Head of caudate nucleus (tissue), 42 donors: Measurements from ENCODE around the gene ACTL7B.
"Not testable (repeated sequence)": the region's sequence is repeated elsewhere in the genome, so short reads cannot be mapped to it uniquely, and the experiment has no call there.

ENCODE experiments used
- DNase-seq, 42 donors: peaks; one replicate each; pipeline versions ENCODE4 v3.0.0 to v3.0.0-alpha.2; 2020 to 2021; ENCODE audit warnings: mixed read lengths in 7 of 42
- intact Hi-C: fragments of 100-400 bp; cut with DNase I; formaldehyde crosslinking; loops from one replicate; pipeline ENCODE4 v1.15.0; 2022

Gene ACTL7B

GRCh38 chr9:108850293-108850897, 5.4 kb downstream of the ACTL7B start:
- intact Hi-C loops = no loop called here
- DNase-seq = peak in 2 of 42 donors; percentile 7 to 8

GRCh38 chr9:108848296-108848695, 7.5 kb downstream of the ACTL7B start:
- intact Hi-C loops, DNase-seq: not testable (repeated sequence)

- DNase-seq = no peak
- intact Hi-C loops = no loop called here
These were observed 9.8 kb downstream of the ACTL7B start for GRCh38 chr9:108845947-108846346.

- no peak for DNase-seq
- intact Hi-C loops = no loop called here
These were observed 10.3 kb downstream of the ACTL7B start for GRCh38 chr9:108845507-108845906.

- intact Hi-C loops = no loop called here
These were observed 10.9 kb downstream of the ACTL7B start for GRCh38 chr9:108844856-108845255.

GRCh38 chr9:108844391-108844790, 11.4 kb downstream of the ACTL7B start:
- no peak for DNase-seq

More at GRCh38 chr9:108844856-108845255, 10.9 kb downstream of the ACTL7B start:
- no peak for DNase-seq

GRCh38 chr9:108842610-108843295, 13.0 kb downstream of the ACTL7B start:
- intact Hi-C loops = no loop called here
- no peak for DNase-seq

More at GRCh38 chr9:108844391-108844790, 11.4 kb downstream of the ACTL7B start:
- intact Hi-C loops = no loop called here

GRCh38 chr9:108839561-108839960, 16.2 kb downstream of the ACTL7B start:
- DNase-seq, intact Hi-C loops: not testable (repeated sequence)

- intact Hi-C loops = no loop called here
- DNase-seq = no peak
These were observed 17.8 kb downstream of the ACTL7B start for GRCh38 chr9:108838017-108838416.

GRCh38 chr9:108837530-108837929, 18.3 kb downstream of the ACTL7B start:
- intact Hi-C loops = no loop called here
- DNase-seq = no peak

GRCh38 chr9:108836781-108837180, 19.0 kb downstream of the ACTL7B start:
- intact Hi-C loops = no loop called here
- DNase-seq = no peak

GRCh38 chr9:108836319-108836718, 19.5 kb downstream of the ACTL7B start:
- DNase-seq = no peak
- intact Hi-C loops = no loop called here

- DNase-seq = no peak
- intact Hi-C loops = no loop called here
These were observed 20.0 kb downstream of the ACTL7B start for GRCh38 chr9:108835831-108836230.

- intact Hi-C loops = no loop called here
- no peak for DNase-seq
These were observed 20.7 kb downstream of the ACTL7B start for GRCh38 chr9:108834959-108835665.

- intact Hi-C loops = no loop called here
- DNase-seq = no peak
These were observed 23.6 kb downstream of the ACTL7B start for GRCh38 chr9:108832179-108832500.

- intact Hi-C loops = no loop called here
- DNase-seq = no peak
These were observed 24.1 kb downstream of the ACTL7B start for GRCh38 chr9:108831496-108832178.

- DNase-seq = no peak
- intact Hi-C loops = no loop called here
These were observed 25.5 kb downstream of the ACTL7B start for GRCh38 chr9:108830272-108830671.

- intact Hi-C loops = no loop called here
- no peak for DNase-seq
These were observed 32.0 kb downstream of the ACTL7B start for GRCh38 chr9:108823829-108824228.

- intact Hi-C loops = no loop called here
- DNase-seq = peak in 10 of 42 donors; percentile 2 to 47 (median 18)
These were observed 39.7 kb downstream of the ACTL7B start for GRCh38 chr9:108816037-108816436.

GRCh38 chr9:108815156-108815555, 40.6 kb downstream of the ACTL7B start:
- intact Hi-C loops = no loop called here
- DNase-seq = no peak
